Prostate gland (tissue), 2 donors: ENCODE data around the gene TSR2. TPM values are rescaled to one million over a fixed set of nuclear protein-coding genes. Genes with fewer than 3 reads are reported as not detected.
A peak's percentile ranks its signal among the peaks of the same experiment; 100 is the strongest.
"Not testable (repeated sequence)": the region's sequence is repeated elsewhere in the genome, so short reads cannot be mapped to it uniquely, and the experiment has no call there.

ENCODE experiments used
- DNase-seq: peaks from one replicate; pipeline ENCODE4 v3.0.0-alpha.2; 2019; ENCODE audit warnings: low spot score
- H3K27ac ChIP-seq, 2 donors: fragments of 200-600 bp; sonication (generic); 2 replicates each; pipeline ENCODE4 v1.5.1; 2017 to 2019
- H3K27me3 ChIP-seq: fragments of 200-600 bp; sonication (generic); replicated peaks from 2 replicates; pipeline ENCODE4 v1.5.1; 2019; ENCODE audit not compliant: insufficient read depth
- H3K36me3 ChIP-seq, 2 donors: fragments of 200-600 bp; sonication (generic); 1 replicate in 1 of 2; 2 replicates in 1 of 2; pipeline versions ENCODE4 v1.5.1 to v1.8.1; 2017 to 2019
- H3K4me1 ChIP-seq: fragments of 200-600 bp; sonication (generic); replicated peaks from 2 replicates; pipeline ENCODE4 v1.5.1; 2019
- H3K4me3 ChIP-seq, 2 donors: fragments of 200-600 bp; sonication (generic); 2 replicates each; pipeline ENCODE4 v1.5.1; 2017 to 2019
- H3K9me3 ChIP-seq: fragments of 200-600 bp; sonication (generic); 2 replicates; pipeline ENCODE4 v1.5.1; 2017
- POLR2A ChIP-seq: fragments of 450-650 bp; IDR thresholded peaks from one replicate; pipeline ENCODE4 v1.6.1; 2016; ENCODE audit warnings: antibody characterized with exemption, mild to moderate bottlenecking
- POLR2AphosphoS5 ChIP-seq: sonication (generic); formaldehyde crosslinking; IDR thresholded peaks from one replicate; pipeline ENCODE4 v1.6.1; 2017; ENCODE audit warnings: antibody characterized with exemption
- WGBS: methylation state at CpG from one replicate; pipeline ENCODE4 v1.1.5; 2018; 5-methylcytosine and 5-hydroxymethylcytosine counted together
- intact Hi-C: fragments of 100-400 bp; cut with DNase I; formaldehyde crosslinking; loops from one replicate; pipeline ENCODE4 v1.14.2; 2022
- total RNA-seq, 2 donors: library from RNA; depleted of rRNA; stranded (reverse); fragments of >200 nt; gene quantifications; one replicate each; pipeline ENCODE4 v1.1.0, GENCODE V29; 2016
- TF ChIP-seq, protein P1 (sequence below), 4 experiments: fragments of 200-600 bp in 2 of 4; fragments of 450-650 bp in 2 of 4; sonication (generic) in 2 of 4; IDR thresholded peaks; 1 replicate in 3 of 4; 2 replicates in 1 of 4; pipeline ENCODE4 v1.5.1; 2016 to 2019; ENCODE audit warnings: antibody characterized with exemption in 4 of 4, mild to moderate bottlenecking in 2 of 4, moderate library complexity in 2 of 4

The TSR2 gene
- total RNA-seq, 2 donors from 2014 or later, result 24.4 to 24.7 TPM

DNA sequence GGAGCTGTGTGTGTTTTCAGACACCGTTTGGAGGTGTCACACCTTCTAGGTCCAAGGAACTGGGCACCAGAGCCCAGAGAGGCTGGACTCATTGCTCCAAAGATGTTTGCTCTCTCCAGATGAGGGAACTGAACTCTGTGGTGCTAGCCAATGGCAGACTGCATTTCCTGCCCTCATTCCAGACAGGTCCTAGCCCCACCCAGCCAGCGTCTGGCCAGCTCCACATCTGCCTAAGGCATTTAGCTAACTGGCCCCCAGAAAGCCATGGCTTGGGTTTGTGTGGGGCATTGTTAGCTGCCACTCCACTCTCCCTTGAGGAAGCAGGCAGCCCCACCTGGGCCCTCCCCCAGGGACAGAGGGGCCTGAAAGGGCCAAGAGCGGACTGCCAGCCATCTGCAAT, 44.5 kb downstream of the TSR2 start:
- 74% methylated on average over 2 of the region's 3 CpGs for WGBS
- Histone ChIP-seq H3K9me3 (no peaks in the 10 kb centered on the region), H3K4me1 (no peaks in the 10 kb centered on the region), H3K4me3 (no peak overlapping the region), H3K27ac (no peak overlapping the region), H3K27me3 (no peaks in the 10 kb centered on the region), H3K36me3 (no peaks in the 10 kb centered on the region)
- intact Hi-C loops, result no loop called here
- no peak for DNase-seq
- TF ChIP-seq, protein P1, sequence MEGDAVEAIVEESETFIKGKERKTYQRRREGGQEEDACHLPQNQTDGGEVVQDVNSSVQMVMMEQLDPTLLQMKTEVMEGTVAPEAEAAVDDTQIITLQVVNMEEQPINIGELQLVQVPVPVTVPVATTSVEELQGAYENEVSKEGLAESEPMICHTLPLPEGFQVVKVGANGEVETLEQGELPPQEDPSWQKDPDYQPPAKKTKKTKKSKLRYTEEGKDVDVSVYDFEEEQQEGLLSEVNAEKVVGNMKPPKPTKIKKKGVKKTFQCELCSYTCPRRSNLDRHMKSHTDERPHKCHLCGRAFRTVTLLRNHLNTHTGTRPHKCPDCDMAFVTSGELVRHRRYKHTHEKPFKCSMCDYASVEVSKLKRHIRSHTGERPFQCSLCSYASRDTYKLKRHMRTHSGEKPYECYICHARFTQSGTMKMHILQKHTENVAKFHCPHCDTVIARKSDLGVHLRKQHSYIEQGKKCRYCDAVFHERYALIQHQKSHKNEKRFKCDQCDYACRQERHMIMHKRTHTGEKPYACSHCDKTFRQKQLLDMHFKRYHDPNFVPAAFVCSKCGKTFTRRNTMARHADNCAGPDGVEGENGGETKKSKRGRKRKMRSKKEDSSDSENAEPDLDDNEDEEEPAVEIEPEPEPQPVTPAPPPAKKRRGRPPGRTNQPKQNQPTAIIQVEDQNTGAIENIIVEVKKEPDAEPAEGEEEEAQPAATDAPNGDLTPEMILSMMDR (IDR thresholded peaks at IDR 0.05), result no peak
- TF ChIP-seq POLR2A, result no peak
- no peak for TF ChIP-seq POLR2AphosphoS5

DNA sequence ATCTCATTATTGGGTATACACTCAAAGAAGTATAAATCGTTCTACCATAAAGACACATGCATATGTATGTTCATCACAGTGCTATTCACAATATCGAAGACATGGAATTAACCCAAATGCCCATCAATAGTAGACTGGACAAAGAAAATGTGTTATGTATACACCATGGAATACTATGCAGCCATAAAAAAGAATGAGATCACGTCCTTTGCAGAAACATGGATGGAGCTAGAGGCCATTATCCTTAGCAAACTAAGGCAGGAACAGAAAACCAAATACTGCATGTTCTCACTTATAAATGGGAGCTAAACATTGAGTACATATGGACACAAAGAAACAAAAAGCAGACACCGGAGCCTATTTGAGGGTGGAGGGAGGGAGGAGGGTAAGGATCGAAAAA, 49.6 kb downstream of the TSR2 start:
- H3K9me3 ChIP-seq, H3K36me3 ChIP-seq, H3K27ac ChIP-seq, H3K4me1 ChIP-seq, intact Hi-C loops, H3K4me3 ChIP-seq, H3K27me3 ChIP-seq, DNase-seq: not testable (repeated sequence)
- 97% methylated on average over 5 of the region's 5 CpGs for WGBS

DNA sequence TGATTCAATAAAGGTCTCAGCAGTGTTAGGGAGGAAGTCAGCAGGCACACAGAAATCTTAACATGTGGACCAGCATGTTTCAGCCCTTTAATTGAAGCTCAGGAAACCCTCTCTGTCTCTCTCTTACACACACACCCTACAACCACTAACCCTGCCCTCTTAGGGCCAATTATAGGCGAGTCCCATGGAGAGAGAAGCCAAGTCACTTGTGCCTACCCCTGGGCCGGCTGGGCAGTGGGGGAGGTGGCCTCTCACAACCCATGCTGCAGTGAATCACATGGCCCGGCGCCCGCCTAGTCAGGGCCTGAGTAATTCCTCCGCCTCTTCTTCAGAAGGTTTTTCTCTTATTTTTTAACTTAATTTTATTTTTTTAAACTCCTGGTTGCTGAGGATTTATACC, 52.1 kb downstream of the TSR2 start:
- no peaks in the 10 kb centered on the region for H3K4me1 ChIP-seq
- TF ChIP-seq POLR2AphosphoS5 (no peak), POLR2A (no peak)
- TF ChIP-seq, protein P1 (IDR thresholded peaks at IDR 0.05), result no peak
- WGBS, result 44% methylated on average over 6 of the region's 6 CpGs
- no peaks in the 10 kb centered on the region for H3K27me3 ChIP-seq
- H3K36me3 ChIP-seq, result no peaks in the 10 kb centered on the region
- intact Hi-C loops, result no loop called here
- no peak overlapping the region for H3K4me3 ChIP-seq
- no peak overlapping the region for H3K27ac ChIP-seq
- H3K9me3 ChIP-seq, result no peaks in the 10 kb centered on the region
- no peak for DNase-seq

DNA sequence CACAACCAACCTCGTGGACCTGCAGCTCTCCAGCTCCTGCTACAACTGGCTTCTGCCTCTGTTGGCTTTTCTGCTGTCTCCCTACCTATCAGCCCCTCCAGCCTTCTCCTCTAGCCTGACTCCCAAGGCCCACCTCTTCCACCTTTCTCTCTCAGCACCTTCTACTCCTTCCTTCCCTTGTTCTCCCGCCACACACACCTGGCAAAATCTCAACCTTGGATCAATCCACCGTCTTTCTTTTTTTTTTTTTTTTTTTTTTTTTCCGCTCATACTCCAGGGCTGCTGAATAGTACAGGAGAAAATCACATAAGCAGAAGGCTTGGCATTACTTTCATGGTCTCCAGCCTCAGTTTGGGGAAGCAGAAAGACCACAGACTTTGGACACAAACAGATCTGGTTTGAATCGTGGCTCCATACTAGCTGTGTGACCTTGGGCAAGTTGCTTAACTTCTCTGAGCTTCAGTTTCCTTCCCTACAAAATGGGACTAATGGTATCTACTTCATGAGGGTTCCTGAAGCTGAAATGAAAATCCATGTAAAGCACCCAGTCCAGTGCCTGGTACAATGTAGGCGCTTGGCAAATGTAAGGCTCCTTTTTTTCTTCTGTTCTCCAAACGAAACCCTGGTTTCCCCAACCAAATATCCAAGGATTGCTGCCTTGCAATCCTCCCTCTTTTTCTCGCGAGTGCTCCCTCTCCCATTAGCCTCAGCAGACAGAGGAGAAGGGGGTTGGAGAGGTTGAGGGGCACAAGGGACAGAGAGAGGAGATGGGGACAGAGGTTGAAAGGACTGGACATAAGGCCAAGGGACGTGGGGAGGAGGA, 54.2 kb downstream of the TSR2 start:
- no peak for DNase-seq
- H3K9me3 ChIP-seq, result no peaks in the 10 kb centered on the region
- H3K4me3 ChIP-seq, result peak overlapping the region; percentile 49 to 55
- no peaks in the 10 kb centered on the region for H3K27me3 ChIP-seq
- no peaks in the 10 kb centered on the region for H3K36me3 ChIP-seq
- TF ChIP-seq POLR2AphosphoS5 (no peak), POLR2A (no peak)
- TF ChIP-seq, protein P1 (IDR thresholded peaks at IDR 0.05), result no peak
- intact Hi-C loops, result no loop called here
- H3K4me1 ChIP-seq, result no peaks in the 10 kb centered on the region
- H3K27ac ChIP-seq, result peak overlapping the region in 1 of 2 donors; percentile 58
- 10% methylated on average over 9 of the region's 10 CpGs for WGBS

Other genes starting within 250 kb of the TSR2 start
- gene WNK3, start 82.4 kb upstream of the TSR2 start, total RNA-seq, result 10 to 100 TPM in 1 of 2 donors, 1 to 10 TPM in 1; 2.4 to 60.3 TPM
- gene FGD1, start 55.8 kb downstream of the TSR2 start, total RNA-seq, result 1 to 10 TPM; 6.6 to 7.0 TPM
- 10 to 100 TPM; 30.4 to 34.2 TPM for gene GNL3L, start 89.8 kb downstream of the TSR2 start, total RNA-seq